Ishikawa (cell line): ENCODE measurements around the gene GFRA1.

ENCODE experiments used
- CEBPB ChIP-seq: IDR thresholded peaks from 2 replicates; pipeline ENCODE4 v1.6.1; 2012
- CREB1 ChIP-seq: IDR thresholded peaks from 2 replicates; pipeline ENCODE4 v1.6.1; 2012; ENCODE audit warnings: low read depth
- EP300 ChIP-seq: IDR thresholded peaks from 2 replicates; pipeline ENCODE4 v1.6.1; 2012; ENCODE audit warnings: borderline replicate concordance
- FOXM1 ChIP-seq: IDR thresholded peaks from 2 replicates; pipeline ENCODE4 v1.6.1; 2012; ENCODE audit warnings: low read depth, borderline replicate concordance
- MAX ChIP-seq: IDR thresholded peaks from 2 replicates; pipeline ENCODE4 v1.6.1; 2012
- RAD21 ChIP-seq: IDR thresholded peaks from 2 replicates; pipeline ENCODE4 v1.6.1; 2012; ENCODE audit warnings: low read depth
- REST ChIP-seq: IDR thresholded peaks from 2 replicates; pipeline ENCODE4 v1.6.1; 2012; ENCODE audit warnings: low read depth, mild to moderate bottlenecking
- TAF1 ChIP-seq: IDR thresholded peaks from 2 replicates; pipeline ENCODE4 v1.6.1; 2012; ENCODE audit warnings: low read depth, mild to moderate bottlenecking
- TCF12 ChIP-seq: IDR thresholded peaks from 2 replicates; pipeline ENCODE4 v1.6.1; 2012; ENCODE audit warnings: low read depth
- TEAD4 ChIP-seq: IDR thresholded peaks from 2 replicates; pipeline ENCODE4 v1.6.1; 2012
- USF1 ChIP-seq: IDR thresholded peaks from 2 replicates; pipeline ENCODE4 v1.6.1; 2012
- YY1 ChIP-seq: IDR thresholded peaks from 2 replicates; pipeline ENCODE4 v1.6.1; 2012; ENCODE audit warnings: low read depth
- ZBTB7A ChIP-seq: IDR thresholded peaks from 2 replicates; pipeline ENCODE4 v1.6.1; 2012; ENCODE audit warnings: low read depth

- TF ChIP-seq CEBPB (no peak), YY1 (no peak), CREB1 (no peak), EP300 (no peak), TCF12 (no peak), MAX (no peak), RAD21 (no peak), ZBTB7A (no peak), USF1 (no peak), REST (no peak), TEAD4 (no peak), TAF1 (no peak), FOXM1 (no peak)
Observed at GRCh38 chr10:116306847-116307246, 33.8 kb upstream of the GFRA1 start.
